ENCODE results near the gene PSMC3IP.

PSMC3IP gene

GRCh38 chr17:42608305-42609181 lies 31.0 kb upstream of the PSMC3IP start:
- H3K79me2 ChIP-seq (ENCODE audit: control insufficient read depth, low read length), result peaks cover 67% of the 10 kb centered on the region
- TF ChIP-seq EZH2phosphoT487 (IDR thresholded peaks at IDR 0.05; ENCODE audit: borderline replicate concordance, low read length) (no peak), CTCF (IDR thresholded peaks at IDR 0.05; ENCODE audit: low read depth, low read length, poor library complexity, severe bottlenecking) (no peak)
- H3K36me3 ChIP-seq (ENCODE audit: control insufficient read depth, low read length), result peaks cover 38% of the 10 kb centered on the region
- peak overlapping the region; percentile 54 for H3K27ac ChIP-seq (ENCODE audit: low read depth, low read length)
- no peaks in the 10 kb centered on the region for H3K9me2 ChIP-seq (replicated peaks; ENCODE audit: control insufficient read depth, low read length)
- no peaks in the 10 kb centered on the region for H3K27me3 ChIP-seq (ENCODE audit: control insufficient read depth, low read length)
- no peaks in the 10 kb centered on the region for H3K9me3 ChIP-seq (ENCODE audit: control insufficient read depth, insufficient read depth, low read length)
- peak overlapping the region; percentile 91 for H3K4me3 ChIP-seq (ENCODE audit: low read length)
- H3K4me2 ChIP-seq (ENCODE audit: low read length), result peak overlapping the region; percentile 81
- H3F3A ChIP-seq (ENCODE audit: control insufficient read depth, insufficient read depth), result peaks cover 2% of the 10 kb centered on the region; the same call in 1 of the 2 replicates
- no peaks in the 10 kb centered on the region for H4K20me1 ChIP-seq (ENCODE audit: control insufficient read depth, insufficient read depth, low read depth, low read length)
- peaks cover 42% of the 10 kb centered on the region for H3K4me1 ChIP-seq (ENCODE audit: control insufficient read depth, low read length)

- H3F3A ChIP-seq (ENCODE audit: control insufficient read depth, insufficient read depth), result peaks cover 2% of the 10 kb centered on the region; the same call in 1 of the 2 replicates
- peaks cover 34% of the 10 kb centered on the region for H3K36me3 ChIP-seq (ENCODE audit: control insufficient read depth, low read length)
- H4K20me1 ChIP-seq (ENCODE audit: control insufficient read depth, insufficient read depth, low read depth, low read length), result no peaks in the 10 kb centered on the region
- peak overlapping the region; percentile 91 for H3K4me3 ChIP-seq (ENCODE audit: low read length)
- H3K4me1 ChIP-seq (ENCODE audit: control insufficient read depth, low read length), result peaks cover 48% of the 10 kb centered on the region
- no peaks in the 10 kb centered on the region for H3K27me3 ChIP-seq (ENCODE audit: control insufficient read depth, low read length)
- peaks cover 74% of the 10 kb centered on the region for H3K79me2 ChIP-seq (ENCODE audit: control insufficient read depth, low read length)
- TF ChIP-seq CTCF (IDR thresholded peaks at IDR 0.05; ENCODE audit: low read depth, low read length, poor library complexity, severe bottlenecking), result no peak
- TF ChIP-seq EZH2phosphoT487 (IDR thresholded peaks at IDR 0.05; ENCODE audit: borderline replicate concordance, low read length), result no peak
- no peak overlapping the region for H3K27ac ChIP-seq (ENCODE audit: low read depth, low read length)
- H3K9me3 ChIP-seq (ENCODE audit: control insufficient read depth, insufficient read depth, low read length), result no peaks in the 10 kb centered on the region
- H3K4me2 ChIP-seq (ENCODE audit: low read length), result peak overlapping the region; percentile 81
- no peaks in the 10 kb centered on the region for H3K9me2 ChIP-seq (replicated peaks; ENCODE audit: control insufficient read depth, low read length)
Observed at GRCh38 chr17:42607769-42608168, 30.2 kb upstream of the PSMC3IP start.

GRCh38 chr17:42603318-42603717 lies 25.8 kb upstream of the PSMC3IP start:
- Histone ChIP-seq H3F3A (ENCODE audit: control insufficient read depth, insufficient read depth) (0 out of 2 replicates have a peak, but pooled peaks cover 2% of the 10 kb centered on the region), H3K27me3 (ENCODE audit: control insufficient read depth, low read length) (no peaks in the 10 kb centered on the region), H3K4me2 (ENCODE audit: low read length) (peak overlapping the region; percentile 24), H3K9me3 (ENCODE audit: control insufficient read depth, insufficient read depth, low read length) (no peaks in the 10 kb centered on the region), H3K27ac (ENCODE audit: low read depth, low read length) (no peak overlapping the region), H3K4me3 (ENCODE audit: low read length) (no peak overlapping the region), H3K9me2 (replicated peaks; ENCODE audit: control insufficient read depth, low read length) (no peaks in the 10 kb centered on the region), H4K20me1 (ENCODE audit: control insufficient read depth, insufficient read depth, low read depth, low read length) (no peaks in the 10 kb centered on the region), H3K4me1 (ENCODE audit: control insufficient read depth, low read length) (peaks cover 44% of the 10 kb centered on the region), H3K79me2 (ENCODE audit: control insufficient read depth, low read length) (peaks cover 91% of the 10 kb centered on the region), H3K36me3 (ENCODE audit: control insufficient read depth, low read length) (peaks cover 17% of the 10 kb centered on the region)
- no peak for TF ChIP-seq CTCF (IDR thresholded peaks at IDR 0.05; ENCODE audit: low read depth, low read length, poor library complexity, severe bottlenecking)

Measured in DOHH2 (cell line).